Middle frontal gyrus (tissue), 1 donor: ENCODE measurements around the gene IRF6.
"Not testable (repeated sequence)": the region's sequence is repeated elsewhere in the genome, so short reads cannot be mapped to it uniquely, and the experiment has no call there.

Experiments used
- DNase-seq: peaks from one replicate; pipeline ENCODE4 v3.0.0-alpha.2; 2015; ENCODE audit warnings: low spot score; ENCODE audit errors: extremely low spot score

Gene IRF6

DNA sequence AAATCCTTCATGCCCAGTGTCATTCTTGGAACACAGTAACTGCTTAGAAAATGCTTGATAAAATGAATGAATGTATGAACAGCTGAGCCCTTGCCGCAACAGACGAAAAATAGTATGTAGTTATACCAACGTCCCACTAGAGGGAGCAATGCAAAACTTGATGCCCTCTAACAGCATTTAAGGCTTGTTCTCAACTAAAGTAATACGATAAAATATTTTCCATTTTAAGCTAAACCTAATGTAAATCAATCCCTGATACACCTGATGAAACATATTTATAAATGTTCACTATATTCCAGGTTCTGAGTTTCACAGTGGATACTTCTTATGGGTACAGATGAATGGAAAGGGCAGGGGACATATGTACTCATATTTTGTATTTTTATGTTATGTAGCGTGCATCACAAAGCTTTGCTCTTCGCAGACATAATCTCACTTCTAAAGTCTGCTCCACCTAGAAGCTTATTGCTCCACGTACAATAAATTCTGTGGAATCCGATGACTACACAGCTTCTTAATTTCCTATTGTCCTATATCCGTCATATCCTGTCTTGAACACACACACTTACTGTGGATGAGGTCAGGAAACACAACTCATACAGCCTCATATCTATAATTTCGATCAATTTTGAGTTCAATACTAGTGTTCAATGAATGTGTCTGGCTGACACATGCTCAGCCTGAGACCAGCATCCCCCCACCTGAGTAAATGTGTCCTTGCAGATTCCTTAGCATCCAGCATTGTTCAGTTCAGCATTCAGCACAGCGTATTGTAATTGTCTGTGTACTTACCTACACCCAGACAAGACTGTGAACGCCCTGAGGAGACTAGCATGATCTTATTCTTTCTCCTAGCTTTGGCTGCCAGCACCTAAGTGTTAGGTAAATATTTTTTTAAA lies 17.4 kb upstream of the IRF6 start:
- DNase-seq = peak; percentile 24

DNA sequence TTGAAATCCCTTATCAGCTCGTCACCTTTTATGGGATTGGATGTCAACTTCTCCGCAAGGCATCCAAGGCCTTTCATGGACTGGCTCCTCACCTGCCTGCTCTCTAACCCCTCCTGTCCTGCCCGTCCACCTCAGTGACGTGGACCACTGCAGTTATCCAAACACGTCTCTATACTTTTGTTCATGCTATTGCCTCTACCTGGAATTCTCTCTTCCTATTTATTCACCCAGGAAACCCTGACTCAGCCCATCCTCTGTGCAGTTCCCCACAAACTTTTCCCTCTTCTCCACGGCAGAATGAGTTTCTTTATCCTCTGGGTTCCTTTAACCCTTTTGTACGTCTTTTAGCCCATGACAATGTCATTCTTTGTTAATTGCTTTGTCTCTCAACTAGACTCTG lies 16.8 kb upstream of the IRF6 start:
- DNase-seq = no peak

DNA sequence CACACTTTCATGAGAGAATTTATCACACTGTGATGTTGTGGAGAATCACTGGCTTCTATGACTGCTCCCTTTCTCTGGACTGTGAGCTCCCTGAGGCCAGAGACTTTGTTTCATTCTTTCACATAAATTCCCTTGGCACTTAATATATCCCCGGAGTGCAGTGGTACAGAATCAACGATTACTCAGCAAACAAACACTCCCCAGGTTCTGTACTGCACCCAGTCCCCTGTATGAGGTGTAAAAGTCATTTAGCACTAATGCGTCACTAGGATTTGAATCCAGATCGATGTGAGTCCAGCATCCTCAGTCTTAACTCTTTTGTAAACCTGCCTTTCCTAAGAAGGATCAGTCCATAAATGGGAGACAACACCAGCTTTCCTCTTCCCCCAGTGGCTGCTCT lies 15.0 kb upstream of the IRF6 start:
- no peak for DNase-seq

DNA sequence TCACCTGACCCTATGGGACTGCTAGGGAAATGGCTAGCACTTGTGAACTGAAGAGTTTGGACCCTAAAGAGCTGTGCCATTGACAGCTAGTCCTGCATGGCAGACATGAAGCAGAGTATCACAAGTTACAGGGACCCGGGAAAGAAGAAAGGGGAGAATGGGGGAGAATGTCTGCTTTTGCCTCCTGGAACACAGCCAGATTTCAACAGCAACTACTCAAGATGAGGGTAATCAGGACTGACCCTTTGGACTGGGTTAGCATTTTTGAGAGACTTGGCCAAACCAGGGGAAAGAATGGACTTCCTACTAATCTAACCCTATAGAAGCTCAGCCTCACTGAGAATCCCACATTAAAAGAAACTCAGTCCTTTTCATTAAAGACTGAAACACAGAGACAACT lies 13.1 kb upstream of the IRF6 start:
- no peak for DNase-seq

DNA sequence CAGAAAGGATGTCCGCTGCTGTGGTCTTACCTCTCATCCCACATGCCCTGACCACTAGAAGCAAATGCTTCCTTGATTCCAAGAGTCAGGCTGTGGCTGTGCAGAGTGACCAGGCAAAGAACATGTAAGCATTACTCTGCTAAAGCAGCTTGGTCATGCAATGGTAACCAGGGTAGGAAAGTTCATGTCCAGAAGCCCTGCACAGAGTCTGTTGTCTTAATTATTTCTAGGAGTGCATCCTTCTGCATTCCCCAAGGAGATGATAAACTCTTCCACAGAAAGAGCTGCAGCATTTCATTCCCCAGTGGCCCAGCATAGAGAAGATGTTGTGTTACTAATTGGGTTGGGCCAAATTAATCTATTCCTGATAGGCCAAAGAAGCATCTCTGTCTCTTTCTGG lies 11.7 kb upstream of the IRF6 start:
- DNase-seq = no peak

DNA sequence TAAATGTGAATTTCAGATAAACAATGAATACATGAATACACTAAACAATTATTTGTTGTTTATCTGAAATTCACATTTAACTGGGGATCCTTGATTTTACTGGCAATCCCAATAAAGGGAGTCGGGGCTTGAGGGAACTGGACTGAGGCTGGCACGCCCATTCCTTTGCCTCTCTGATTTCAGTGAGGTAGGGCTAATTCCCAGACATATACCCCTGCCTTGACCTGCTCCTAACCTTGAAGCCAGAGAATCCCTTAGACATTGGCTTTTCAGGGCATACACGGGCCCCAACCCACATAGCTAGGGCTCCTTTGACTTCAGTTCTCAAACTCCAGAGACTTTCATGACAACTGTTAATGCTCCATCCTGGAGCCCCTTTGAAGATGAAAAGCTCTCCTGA lies 11.0 kb upstream of the IRF6 start:
- DNase-seq = no peak

DNA sequence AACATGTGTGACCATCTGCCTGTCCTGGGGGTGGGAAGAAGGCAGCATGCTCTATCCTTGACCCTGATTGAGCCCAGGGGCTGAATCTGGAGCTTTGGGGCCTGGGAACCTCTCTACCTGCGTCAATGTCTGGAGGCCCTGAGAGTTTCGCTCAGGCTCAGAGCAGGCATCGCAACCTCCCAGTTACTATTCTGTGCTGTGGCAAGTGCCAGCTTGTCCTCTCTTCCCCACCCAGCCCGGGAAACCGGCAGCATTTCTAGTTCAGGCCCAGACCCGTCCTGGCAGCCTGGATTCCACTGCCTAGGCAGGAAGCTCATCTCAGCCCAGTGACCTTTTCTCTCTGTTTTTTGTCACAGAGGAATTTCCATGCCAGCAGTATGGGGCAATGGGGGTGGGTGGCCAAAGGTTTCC lies 10.0 kb upstream of the IRF6 start:
- no peak for DNase-seq

DNA sequence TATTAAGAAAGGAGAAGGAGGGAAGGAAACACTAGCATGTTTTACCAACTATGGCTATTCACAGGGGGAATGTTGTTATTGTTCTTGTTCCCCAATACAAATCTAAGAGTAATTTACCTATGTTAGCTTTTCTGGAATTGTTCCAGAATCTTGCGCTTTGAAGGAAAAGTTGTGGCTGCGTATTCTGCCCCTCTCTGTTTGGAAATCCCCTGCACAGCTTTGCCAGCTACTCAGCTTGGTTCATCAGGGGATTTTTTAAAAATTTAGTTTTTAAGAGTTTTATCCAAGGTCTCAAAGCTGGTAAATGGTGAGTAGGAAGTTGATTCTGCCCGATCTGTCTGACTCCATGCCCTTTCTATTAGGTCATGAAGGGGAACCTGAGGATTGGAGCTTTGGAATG lies 9.5 kb upstream of the IRF6 start:
- no peak for DNase-seq

DNA sequence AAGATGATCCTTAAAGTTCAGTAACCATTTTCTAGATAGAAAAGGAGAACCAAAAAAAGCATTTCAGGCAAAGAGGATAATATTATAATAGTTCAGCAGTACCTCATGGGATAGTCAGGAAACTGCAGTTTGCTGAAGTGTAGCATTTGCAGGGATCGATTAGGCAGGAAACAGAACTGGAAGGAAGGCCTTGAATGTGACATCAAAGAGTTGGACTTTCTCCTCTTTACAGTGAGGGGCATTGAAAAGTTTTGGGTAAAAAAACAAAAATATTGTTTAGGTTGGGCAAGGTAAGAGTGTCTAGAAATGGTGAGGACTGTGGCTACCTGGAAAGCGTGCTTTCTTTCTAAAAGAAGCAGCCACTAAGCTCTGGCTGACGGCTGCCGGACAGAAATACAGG lies 8.0 kb upstream of the IRF6 start:
- no peak for DNase-seq

DNA sequence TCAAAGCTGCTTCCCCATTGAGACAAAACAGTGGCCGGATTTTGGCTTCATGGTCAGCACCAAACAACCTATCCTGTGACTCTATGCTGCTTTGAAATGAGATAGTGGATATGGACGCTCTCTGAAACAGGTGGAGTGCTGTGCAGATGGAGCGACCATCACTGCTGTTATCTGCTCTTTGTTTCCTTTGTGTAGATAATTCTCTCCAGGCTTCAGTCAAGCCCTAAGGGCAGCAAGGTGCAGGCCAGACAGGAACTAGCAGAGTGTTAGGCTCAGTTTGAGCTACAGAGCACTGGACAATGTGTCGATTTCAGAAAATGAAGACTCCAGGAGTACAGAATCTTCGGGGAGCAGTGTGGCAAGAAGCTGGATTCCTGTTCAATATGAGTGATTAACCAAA lies 4.8 kb upstream of the IRF6 start:
- no peak for DNase-seq

DNA sequence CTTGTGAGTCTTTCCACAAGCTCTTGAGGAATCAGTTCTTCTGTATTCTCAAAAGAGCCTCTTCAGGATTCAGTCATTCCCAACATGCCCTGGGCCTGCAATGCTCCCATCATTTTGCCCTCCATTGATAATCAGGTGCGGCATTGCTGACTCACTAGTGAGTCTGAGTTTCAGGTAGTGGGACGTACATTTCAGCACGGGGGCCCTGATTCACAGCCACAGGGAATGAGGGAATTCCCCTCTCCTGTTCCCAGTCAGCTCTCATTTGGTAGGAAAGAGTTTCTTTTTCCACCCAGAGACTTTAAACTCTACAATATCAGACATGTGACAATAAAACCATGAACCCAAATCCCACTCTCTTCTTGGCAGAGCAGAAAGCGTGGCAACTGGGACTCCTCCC lies 3.7 kb upstream of the IRF6 start:
- no peak for DNase-seq

DNA sequence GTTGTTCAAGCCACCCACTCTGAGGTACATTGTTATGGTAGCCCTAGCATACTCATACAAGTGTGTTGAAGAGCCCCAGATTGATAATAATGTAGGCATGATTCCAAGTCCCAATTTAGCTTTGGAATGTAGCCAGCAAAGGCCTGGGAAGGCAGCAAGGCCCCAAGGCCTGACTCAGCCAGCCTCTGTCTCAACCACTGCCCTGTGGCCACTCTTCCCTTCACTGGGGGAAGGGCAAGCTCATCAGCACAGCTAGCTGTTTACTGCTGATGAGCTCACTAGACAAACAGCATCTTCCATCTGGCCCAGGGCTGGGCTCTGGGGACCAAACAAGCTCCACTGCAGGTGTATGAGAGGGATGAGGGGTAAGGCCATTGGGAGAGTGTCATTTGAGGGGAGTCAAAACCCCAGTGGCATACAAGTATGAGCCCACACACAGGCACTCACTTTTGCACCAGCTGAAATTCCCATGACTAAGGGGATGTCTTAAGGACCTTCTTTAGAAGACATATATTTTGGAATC lies 2.2 kb upstream of the IRF6 start:
- no peak for DNase-seq

DNA sequence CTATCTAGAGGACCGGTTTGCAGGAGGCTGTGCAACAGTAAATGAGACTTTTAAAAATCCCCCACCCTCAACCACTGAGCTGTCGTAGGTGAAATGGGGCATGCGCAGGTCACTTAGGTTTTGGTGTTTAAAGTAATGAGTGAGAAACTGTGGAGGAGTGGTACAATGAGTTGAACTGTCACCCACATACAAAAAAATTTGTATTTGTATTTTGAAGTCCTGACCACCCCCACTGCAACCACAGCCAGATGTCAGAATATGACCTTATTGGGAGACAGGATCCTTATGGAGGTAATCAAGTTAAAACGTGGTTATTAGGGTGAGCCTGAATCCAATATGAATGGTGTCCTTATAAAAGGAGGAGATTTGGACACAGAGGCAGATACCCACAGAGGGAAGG lies 1.6 kb upstream of the IRF6 start:
- DNase-seq = no peak

DNA sequence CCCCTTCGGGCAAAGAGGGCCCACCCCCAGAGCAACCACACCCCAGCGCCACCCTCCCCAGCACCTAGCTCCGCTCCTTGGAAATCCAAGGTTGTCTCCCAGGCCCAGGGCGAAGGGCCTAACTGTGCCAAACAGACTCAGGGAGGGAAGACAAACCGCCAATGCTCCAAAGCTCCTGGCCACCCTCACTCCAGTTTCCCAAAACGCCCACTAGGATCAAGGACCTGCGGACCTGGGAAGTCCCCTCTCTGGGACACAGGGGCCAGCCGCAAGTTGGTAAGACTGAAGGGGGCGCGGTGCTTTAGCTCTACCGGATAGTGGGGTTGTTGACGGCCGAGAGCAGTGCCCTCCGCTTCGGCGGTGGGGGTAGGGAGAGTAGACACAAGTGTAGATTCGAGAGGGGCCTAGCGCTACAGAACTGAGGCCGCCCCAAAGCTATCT lies 581 bp downstream of the IRF6 start:
- no peak for DNase-seq

DNA sequence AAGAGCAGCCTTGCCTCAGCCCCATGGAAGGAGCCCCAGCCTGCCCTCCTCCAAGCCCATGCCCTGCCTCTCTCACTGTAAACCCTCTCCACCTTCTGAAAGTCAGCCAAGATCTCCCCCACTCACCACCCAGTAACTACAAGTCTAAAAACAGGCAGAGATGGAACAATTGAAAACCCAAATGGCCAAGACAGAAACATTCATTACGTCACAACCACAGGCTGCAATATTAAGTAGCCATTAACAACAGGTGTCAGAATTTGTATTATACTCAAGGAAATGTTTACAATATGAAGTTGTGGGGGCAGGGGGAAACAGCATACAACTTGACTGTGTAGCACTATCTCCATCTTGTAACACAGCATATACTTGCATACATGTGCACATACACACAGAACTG lies 2.4 kb downstream of the IRF6 start:
- DNase-seq = no peak

DNA sequence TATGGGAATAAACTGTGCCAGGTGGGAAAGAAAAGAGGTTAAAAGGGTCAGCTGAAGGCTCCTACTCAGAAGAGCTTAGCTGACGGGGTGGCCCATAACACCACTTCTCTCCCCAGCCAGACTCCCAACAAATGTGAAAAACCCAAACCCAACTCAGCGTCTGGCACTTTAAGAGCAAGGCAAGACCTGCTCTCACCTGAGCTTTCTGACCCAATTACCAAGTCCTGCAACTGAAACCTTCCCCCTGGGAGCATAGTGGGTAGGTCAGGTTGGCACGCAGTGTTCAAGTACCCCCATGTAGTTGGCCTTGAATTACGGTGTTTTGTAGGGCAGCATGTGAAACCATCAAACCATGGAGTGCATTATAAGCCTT lies 3.2 kb downstream of the IRF6 start:
- DNase-seq = no peak

DNA sequence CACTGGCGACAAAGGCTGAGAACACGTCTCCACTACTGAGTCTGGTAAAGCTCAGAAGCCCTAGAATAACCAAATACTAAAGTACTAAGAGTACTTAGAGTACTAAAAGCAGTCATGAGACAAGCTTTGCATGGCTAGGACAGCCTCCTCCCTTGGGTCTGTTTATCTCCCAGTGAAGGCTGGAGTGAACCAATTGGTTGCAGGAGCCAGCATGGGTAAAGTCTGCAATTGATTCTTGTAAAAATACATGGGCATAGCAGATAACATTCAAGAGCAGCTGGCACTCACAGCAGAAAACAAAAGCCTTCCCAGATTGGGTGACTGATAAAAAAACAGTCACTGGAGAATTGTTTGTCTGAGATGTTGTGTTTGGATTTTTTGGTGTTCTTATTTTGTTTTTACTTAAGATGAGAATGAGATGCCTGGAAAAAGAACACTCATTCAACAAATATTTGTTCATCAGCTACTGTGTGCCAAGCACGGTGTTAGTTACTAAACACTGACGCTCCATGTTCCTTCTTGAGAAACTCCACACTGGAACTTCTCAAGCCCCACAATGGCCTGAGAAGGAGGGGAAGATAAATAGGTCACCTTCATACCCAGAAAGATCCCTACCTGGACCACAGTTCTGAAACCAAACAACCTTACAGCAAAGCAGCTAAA lies 3.7 kb downstream of the IRF6 start:
- DNase-seq = no peak

DNA sequence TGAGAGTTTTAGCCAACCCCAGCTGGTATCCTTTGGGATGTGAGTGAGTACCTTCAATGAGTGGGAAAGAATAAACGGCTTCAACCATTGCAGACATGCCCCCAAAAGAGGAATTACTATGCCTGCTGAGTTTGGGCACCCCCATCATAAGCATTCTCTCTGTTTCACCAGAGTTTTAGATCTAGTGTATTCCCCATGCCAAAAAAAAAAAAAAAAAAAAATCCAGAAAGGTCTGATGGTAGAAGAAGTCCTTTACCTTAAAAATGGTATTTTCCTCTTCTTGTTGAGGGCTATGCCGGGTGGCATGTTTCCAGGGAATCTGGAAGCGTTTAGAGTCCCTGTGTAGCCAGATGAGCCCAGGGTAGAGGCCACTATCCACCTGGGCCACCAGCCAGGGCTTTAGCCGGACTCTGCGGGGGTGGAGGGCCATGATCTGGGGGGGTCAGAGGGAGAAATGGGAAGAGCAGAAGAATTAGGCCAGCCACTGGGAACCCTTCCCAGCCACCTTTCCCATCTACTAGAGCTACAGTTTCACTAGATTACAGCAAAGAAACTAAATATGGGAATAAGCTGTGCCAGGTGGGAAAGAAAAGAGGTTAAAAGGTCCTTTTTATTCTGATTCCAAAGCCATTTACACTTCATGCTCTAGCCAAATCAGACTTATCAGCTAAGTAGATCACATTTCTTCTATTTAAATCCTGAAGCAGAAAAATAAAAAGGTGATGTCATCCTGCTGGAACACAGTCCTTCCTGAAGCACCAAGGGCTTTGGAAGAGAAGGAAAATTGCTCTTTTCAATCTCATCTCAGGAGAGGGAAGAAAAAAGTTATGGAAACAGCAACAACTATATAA lies 4.7 kb downstream of the IRF6 start:
- no peak for DNase-seq

DNA sequence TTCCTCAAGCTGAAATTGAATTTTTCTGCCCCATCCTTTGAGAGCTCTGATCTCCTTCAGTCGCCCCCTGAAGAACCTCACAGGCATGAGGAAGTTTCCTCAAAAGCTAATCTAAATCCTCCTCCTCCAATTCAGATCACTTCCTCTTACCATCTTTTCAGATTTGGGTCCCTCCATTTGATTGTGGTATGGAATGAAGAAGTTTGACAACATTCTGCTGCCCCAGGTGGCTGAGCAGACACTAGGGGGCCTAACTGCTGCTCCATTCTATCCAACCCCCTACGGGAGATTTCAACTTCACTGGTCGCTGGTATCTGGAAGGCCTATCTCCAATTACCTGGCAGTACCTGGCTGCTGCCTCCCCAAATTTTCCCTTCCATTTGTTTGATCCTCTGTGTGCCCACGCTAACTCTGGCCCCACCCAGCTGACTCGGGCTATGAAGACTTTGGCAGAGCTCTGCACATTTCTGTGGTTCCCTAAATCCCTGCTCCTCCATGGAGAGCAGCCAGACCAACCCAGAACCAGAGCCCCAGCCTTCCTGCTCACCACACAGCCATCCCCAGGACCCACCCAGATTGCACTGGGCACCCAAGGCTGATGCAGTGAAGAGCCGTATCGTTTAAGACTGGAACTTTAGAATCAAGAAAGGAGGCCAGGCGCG lies 7.8 kb downstream of the IRF6 start:
- DNase-seq = no peak

DNA sequence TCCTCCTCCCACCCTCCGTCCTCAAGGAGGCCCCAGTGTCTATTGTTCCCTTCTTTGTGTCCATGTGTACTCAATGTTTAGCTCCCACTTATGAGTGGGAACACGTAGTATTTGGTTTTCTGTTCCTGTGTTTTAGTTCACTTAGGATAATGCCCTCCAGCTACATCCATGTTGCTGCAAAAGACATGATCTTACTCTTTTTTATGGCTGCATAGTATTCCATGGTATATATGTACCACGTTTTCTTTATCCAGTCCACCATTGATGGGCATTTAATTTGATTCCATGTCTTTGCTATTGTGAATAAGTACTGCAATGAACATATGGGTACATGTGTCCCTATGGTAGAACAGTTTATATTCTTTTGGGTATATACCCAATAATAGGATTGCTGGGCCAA lies 12.2 kb downstream of the IRF6 start:
- DNase-seq = not testable (repeated sequence)

DNA sequence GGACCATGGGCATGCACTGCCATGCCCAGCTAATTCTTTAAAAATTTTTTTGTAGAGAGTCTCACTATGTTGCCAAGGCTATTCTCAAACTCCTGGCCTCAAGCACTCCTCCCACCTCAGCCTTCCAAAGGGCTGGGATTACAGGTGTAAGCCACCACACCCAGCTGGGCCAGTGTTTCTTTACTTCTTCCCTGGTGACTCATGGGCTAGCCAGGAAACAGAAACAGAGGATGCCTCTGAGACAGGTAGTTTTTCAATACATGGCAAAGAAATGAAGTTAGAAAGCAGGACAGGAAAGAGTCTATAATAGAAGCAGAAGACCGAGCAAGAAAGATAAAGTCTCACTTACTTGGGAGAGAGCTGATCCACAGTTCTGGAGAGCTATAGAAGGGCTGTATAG lies 14.0 kb downstream of the IRF6 start:
- DNase-seq = no peak
